Activated T-helper 1 cell treated with anti-CD3 and anti-CD28 coated beads, Interleukin-2, amount 50 U/mL, for 16 hours (primary cell): ENCODE measurements around the gene MRFAP1.
"Not testable (repeated sequence)": the region's sequence is repeated elsewhere in the genome, so short reads cannot be mapped to it uniquely, and the experiment has no call there.

ENCODE experiments used
- DNase-seq, 2 donors: peaks; one replicate each; pipeline ENCODE4 v3.0.0-alpha.2; 2020; ENCODE audit warnings: low read depth in 1 of 2, low spot score in 1 of 2

MRFAP1 gene

DNA sequence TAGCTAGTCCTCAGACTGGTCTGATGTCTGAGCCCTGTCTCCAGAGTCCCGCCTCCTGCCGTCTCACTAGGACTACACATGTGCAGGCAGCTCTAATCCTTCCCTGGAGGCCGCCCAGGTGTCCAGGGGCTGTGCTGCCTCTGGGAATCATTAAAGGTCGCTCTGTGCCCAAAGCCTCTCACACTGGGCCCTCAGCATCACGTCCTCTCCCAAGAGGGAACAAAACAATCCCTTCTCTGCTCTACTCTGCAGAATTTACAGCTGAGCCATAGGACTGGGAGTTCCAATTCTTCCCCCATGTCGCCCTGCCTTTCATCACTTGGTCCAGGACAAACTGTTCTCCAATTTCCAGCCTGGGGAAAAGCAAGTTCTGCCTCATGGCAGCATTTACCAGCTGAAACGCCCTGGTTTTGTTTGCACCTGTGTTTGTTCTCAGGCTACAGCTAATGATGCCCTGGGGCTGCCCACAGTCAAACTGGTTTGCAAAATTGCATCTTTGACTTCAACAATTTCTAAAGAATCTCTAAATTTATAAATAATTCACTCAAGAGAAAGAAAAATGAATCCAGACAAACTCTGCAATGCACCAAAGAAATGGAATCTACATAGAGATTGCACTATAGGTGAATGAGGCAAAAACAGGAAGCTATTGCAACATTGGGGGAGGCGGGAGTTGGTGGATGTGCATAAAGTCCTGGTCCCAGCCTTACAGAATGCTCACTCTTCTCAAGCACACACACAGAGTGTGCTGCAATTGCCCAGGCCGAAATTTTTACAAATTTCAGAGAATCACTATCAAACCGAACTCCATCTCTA, 7.2 kb upstream of the MRFAP1 start:
- no peak for DNase-seq

DNA sequence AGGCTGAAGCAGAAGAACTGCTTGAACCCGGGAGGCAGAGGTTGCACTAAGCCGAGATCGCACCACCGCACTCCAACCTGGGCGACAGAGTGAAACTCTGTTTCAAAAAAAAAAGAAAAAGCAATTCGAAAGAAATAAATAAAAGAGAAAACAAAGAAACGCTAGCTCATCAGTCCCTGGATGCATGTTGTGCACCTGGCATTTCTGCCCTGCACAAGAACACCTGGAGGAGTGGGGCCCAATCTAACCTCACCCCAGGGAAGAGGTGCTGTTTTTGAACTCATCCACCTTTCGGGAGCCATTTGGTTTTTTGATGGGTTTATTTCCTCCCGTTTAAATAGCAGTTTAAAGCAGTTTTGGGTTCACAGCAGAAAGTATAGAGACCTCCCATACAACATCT, 5.7 kb upstream of the MRFAP1 start:
- no peak for DNase-seq

DNA sequence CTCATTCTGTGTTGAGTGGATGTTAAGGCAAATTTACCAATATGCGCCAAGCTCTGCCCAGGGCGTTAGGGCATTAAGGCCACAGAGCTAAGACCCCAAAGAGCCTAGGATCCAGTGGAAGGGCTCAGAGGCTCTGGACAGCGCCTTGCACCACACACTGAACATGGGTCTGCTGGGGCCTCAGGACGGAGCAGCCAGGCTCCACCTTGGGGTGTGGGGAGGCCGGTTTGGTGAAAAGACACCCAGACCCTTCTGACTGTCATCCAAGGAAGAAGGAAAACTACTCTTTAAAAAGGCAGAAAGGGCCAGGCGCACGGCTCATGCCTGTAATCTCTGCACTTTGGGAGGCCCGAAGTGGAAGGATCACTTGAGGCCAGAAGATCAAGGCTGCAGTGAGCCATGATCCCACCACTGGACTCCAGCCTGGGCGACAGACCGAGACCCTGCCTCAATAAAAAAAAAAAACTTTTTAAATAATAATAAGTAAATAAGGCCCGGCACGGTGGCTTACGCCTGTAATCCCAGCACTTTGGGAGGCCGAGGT, 1.3 kb upstream of the MRFAP1 start:
- DNase-seq = no peak

DNA sequence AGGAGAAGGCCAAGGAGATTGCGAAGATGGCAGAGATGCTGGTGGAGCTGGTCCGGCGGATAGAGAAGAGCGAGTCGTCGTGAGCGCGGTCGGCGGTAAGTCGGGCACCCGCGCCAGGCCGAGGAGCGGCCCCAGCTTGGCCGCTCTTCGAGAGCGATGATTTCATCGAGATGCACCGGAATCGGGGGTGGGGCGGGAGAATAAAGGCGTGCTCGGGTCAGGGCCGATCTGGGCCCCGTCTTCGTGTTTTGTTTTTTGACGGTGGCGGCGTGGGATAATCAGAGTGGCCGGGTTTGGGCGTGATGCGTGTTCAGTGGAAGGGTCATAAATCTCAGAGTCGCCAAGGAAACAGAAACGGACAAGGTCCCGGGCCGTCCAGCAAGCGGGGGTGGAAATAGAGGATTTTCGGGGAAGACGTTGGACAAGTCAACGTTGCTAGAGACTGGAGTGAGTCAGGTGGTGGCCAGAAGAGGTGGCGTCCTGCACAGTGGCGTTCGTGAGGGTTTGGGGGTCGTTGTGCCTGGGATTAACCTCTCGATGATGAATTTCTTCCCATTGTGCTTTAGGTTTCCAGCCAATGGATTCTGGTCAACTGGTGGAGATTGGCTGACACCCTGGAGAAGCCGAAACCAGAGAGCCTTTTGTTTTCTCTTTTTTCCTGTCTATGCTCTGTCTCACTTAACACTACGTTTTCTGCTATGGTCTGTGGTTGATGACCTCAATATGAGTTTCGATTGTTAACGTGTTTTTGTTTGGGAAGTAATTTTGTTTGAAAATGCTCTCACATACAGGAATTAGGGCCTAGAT, 882 bp downstream of the MRFAP1 start:
- peak in 1 of 2 donors; percentile 37 for DNase-seq

DNA sequence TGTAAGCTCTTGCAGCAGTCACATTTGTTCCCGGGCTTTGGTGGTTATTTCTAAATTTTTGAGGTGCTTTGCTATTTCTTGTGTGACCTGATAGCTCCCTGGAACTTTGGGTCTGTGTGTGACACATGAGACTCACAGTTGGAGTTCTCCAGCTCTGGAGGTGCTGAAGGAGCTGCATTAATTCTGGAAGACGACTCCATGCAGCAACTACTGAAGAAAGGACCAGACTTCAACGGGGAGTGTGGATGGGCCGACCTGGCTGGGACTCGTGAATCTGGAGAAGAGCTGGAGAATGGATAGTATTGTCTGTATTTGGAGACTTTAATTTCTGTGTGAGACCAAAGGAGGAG, 1.5 kb downstream of the MRFAP1 start:
- no peak for DNase-seq

DNA sequence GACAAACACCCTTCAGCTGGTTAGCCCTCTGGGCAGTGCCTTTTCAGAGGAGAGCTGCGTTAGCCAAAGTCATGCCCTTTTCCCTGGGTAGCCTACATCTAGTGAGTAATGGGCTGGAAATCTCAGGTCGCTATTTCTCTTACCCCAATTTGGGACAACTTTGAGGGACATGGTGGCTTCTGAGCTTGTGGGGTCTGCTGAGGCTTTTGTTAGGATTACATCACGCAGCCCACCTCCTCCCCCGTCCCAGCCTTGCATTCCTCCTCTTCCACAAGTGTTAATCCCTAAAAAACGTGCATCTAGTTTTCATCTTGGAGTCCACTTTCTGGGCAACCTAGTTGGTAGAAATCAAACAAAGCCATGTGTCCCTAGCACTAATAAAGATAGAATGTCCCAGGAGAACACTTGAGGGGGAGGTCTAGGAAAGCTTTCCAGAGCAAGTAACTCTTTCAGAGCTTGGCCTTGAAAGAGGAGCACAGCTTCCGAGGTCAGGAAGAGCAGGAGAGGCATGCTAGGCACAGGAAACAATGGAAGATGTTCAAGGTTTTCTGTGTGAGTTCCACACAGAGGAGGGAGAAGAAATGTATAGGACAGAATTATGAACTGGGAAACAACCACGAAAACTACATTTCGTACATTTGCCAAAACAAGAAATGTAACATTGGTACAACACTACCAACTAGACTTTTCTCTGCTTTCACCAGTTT, 2.8 kb downstream of the MRFAP1 start:
- no peak for DNase-seq

DNA sequence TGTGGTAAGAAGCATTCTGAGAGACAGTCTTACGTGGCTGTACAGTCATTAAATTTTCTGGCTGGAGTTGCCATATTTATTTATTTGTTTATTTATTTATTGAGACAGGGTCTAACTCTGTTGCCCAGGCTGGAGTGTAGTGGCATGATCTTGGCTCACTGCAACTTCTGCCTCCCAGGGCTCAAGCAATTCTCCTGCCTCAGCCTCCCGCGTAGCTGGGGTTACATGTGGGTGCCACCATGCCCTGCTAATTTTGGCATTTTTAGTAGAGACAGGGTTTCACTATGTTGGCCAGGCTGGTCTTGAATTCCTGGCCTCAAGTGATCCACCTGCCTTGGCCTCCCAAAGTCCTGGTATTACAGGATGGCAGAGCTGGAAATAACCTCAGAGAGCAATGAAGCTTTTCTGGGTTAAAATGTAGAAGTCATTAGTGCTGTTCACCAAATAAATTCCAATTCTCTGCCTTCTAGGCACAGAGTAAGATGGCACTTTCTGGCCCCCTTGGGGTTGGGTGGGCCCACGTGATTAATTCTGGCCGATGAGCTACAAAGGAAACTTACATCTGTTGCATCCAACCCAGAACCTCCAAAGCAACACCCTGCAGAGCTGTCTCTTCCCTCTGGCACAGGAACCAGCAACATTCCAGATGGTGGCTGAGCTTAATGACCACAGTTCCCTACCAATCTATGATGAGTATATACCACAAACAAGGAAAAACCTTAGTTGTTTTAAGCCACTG, 4.5 kb downstream of the MRFAP1 start:
- no peak for DNase-seq

DNA sequence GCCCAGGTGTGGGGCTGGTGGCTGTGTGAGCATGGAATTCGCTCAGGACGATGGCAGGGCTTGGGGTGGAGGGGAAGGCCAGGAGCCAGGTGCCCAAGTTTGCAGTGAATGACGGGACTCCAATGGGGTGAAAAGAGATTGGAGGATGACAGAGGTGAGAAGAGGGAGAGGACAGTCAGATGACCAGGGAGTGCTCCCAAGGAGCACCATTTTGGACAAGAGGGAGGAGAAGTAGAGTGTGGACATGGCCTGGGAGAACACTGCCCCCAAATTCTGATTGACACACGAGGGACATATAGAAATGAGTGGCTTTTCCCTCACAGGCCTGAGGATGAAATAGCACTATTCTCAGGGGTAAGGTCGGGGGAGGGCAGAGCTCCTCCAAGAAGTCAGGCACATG, 6.7 kb downstream of the MRFAP1 start:
- no peak for DNase-seq

DNA sequence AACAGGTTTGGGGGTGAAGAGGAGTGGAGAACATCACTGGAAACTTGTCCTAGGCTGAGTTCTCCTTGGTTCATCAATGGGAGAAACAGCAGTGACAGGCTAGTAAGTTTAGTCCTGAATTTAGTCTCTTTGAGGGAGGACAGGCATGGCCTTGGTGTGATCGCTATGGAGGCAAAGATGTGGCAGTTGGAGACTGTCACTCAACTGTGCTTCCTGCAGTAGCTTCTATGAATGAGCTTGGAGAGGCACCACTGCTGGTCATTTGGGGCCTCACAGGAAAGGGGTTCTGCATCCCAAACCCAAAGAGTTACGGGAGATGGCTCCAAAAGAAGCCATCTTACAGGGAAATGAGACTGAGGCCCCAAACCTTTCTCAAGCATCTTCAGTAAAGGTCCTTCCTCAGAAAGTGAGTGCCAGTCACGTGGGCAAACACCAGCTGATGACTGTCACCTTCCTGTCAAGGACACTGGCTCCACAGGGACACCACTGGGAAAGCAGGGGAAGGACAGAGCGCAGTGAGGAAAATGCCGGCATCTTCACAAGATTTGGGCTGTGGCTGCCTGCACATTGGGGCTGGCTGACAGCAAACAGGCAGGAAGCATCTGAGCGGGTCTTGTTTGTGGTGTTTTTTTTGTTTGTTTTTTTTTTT, 7.2 kb downstream of the MRFAP1 start:
- no peak for DNase-seq

DNA sequence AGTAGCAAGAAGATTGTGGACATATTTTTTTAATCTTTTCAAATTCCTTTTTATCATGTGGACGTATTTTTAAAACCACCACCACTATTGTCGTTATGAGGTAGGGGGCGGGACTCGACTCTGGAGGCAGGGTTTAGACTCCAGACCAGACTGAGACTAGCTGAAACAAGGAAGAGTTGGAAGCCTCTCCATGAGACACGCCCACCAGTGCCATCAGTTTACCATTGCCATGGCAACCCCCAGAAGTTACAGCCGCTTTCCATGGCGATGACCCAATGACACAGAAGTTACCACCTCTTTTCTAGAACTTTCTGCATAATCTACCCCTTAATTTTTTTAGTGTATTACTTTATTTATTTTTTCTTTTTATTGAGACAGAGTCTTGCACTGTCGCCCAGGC, 8.7 kb downstream of the MRFAP1 start:
- no peak for DNase-seq

DNA sequence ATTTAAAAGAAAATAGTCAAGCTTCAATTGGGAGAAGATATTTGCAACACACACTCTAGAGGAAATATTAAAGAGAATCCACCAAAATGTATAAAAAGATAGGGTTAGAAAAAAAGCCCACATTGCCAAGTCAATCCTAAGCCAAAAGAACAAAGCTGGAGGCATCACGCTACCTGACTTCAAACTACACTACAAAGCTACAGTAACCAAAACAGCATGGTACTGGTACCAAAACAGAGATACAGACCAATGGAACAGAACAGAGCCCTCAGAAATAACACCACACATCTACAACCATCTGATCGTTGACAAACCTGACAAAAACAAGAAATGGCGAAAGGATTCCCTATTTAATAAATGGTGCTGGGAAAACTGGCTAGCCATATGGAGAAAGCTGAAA, 13.7 kb downstream of the MRFAP1 start:
- not testable (repeated sequence) for DNase-seq

DNA sequence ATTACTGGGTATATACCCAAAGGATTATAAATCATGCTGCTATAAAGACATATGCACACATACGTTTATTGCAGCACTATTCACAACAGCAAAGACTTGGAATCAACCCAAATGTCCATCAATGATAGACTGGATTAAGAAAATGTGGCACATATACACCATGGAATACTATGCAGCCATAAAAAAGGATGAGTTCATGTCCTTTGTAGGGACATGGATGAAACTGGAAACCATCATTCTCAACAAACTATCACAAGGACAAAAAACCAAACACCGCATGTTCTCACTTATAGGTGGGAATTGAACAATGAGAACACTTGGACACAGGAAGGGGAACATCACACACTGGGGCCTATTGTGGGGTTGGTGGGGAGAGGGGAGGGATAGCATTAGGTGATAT, 14.8 kb downstream of the MRFAP1 start:
- DNase-seq = not testable (repeated sequence)

DNA sequence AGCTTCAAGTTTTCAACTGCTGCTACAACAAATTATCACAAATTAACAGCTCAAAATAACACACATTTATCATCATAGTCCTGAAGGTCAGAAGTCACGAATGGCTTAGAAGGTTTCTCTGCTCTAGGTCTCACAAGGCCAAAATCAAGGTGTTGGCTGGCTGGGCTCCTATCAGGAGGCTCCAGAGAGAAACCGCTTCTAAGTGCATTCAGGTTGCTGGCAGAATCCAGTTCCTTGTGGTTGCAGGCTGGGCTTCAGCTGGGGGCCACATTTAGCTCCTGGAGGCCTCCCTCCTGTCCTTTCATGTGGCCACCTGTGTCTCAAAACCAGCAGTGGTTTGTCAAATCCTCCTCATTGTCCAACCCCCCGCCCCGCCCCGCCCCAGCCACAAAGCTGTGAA, 15.4 kb downstream of the MRFAP1 start:
- no peak for DNase-seq

DNA sequence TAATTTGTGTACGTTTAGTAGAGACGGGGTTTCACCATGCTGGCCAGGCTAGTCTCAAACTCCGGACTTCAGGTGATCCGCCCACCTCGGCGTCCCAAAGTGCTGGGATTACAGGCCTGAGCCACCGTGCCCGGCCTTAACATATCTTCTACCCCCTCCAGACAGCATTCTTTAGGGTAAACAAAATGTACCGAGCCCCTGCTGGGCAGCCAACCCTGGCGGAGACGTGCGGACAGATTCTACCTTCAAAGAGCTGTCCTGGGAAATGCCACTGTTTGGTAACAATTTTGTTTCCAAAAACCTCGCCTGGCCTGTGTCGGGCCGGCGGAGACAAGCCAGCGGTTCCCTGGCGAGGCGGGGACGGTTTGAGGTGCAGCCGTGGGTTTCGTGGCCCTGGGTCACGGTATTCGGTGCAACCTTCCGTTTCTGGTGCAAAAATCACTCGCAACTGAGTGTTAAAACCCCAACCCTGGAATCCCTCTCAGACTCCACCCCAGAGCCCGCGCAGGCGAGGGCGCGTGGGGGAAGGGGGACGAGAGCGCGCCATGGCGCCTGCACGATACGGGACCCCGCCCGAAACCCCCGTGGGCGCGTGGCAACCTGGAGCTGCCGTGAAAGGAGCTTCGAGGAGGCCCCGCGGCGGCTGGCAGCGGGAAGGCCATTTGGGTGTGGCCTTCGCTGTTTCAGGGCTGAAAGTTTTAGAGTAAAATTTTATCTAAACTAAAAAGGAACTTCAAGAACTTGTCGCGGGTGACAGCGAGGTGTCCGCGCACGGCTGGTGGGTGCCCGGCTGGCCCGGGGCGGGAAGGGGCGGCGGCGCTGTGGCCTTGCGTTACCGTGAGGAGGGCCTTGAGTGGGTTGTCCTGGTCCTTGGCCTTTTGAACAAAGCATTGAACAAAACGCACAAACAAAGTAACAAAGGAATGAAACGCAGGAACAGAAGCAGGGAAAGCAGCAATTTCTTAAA, 17.0 kb downstream of the MRFAP1 start:
- no peak for DNase-seq

DNA sequence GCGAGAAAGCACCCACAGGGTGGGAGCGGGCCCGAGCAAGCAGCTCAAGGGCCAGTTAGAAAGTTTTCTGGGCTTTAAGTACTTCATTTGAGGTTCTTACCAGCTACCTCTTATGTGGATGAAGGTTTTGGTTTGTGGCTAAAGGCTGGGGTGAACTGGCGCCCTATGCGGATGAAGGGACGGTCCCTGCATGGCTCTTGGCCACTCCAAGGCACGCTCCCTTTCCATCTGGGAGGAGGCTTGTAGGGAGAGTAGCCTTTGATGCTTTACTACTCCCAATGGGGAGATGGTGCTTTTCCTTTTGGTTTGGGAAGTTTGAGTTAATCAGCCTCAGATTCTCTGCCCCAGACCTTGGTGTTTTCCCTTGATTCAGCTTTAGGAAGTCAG, 17.7 kb downstream of the MRFAP1 start:
- DNase-seq = no peak

DNA sequence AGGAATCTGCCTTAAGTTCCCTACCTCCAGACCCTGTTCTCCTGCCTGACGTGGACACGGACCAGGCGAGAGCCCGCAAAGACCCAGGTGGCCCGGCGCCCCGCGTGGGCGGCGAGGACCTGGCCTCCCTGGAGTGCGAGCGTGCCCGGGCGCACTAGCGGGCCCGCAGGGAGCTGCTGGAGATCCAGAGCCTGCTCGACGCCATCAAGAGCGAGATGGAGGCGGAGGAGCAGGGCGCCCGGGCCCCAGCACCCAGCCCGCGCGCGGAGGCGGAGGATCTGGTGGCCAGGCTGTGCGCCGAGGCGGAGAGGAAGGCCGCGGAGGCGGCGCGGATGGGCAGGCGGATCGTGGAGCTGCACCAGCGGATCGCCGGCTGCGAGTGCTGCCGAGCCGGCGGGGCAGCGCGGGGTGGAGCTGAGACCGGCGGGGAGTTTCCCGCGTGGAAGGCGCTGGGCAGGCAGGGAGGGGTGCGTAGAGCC, 18.2 kb downstream of the MRFAP1 start:
- peak; percentile 21 to 42 for DNase-seq

DNA sequence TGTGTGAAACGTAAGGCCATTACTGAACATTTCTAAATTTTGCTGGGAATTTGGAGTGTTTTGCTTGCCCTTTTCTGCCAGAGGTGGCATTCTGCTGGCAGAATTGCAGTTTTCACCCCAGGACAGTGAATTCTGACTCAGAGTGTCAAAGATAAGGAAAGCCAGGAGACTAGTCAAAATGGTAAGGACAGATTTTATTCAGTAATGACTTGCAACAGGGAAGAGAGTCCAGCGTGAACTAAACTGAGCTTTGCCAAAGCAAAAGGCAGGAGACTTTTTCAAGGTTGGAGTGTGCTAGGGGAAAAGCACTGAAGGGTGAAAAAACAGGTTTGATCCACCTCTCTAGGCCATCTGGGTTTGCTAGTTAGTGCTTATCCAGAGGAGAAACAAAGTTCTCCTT, 19.4 kb downstream of the MRFAP1 start:
- no peak for DNase-seq

DNA sequence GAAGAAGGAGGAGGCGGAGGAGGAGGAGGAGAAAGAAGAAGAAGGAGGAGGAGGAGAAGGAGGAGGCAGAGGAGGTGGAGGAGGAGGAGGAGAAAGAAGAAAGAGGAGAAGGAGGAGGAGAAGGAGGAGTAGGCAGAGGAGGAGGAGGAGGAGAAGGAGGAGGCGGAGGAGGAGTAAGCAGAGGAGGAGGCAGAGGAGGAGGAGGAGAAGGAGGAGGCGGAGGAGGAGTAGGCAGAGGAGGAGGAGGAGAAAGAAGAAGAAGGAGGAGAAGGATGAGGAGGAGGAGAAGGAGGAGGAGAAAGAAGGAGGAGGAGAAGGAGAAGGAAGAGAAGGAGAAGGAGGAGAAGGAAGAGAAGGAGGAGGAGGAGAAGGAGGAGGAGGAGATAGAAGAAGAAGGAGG, 19.9 kb downstream of the MRFAP1 start:
- no peak for DNase-seq

DNA sequence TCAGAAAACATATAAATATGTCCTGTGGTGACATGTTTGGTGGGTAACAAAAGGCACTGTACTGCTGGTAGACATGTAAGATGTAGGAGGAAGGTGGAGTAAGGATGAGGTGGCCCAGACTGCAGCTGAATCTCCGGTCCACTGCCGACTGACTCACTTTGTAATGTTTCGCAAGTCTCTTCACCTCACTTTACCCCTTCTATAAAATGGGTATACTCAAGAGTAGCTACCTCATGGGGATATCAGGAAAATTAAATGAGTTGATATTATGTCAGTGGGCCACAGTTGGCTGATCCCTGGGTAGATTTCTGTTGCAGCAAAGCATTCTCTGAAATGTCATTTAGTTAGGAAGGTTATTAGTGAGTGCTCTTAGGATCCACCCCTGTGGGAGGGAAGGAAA, 22.1 kb downstream of the MRFAP1 start:
- no peak for DNase-seq
